Activated CD8-positive, alpha-beta T cell treated with anti-CD3 and anti-CD28 coated beads, Interleukin-2, amount 10 ng/mL, durations not matched to agents 7 days and 5 days (primary cell): ENCODE results near the gene PTGES. TPM values are rescaled to one million over a fixed set of nuclear protein-coding genes. Genes with fewer than 3 reads are reported as not detected.
"Not testable (repeated sequence)": the region's sequence is repeated elsewhere in the genome, so short reads cannot be mapped to it uniquely, and the experiment has no call there.

Source experiments
- ATAC-seq: fragments of 150-1000 bp; cut with Tn5 transposase; one replicate; pipeline ENCODE4 v1.10.0; 2021; ENCODE audit warnings: moderate library complexity
- CTCF ChIA-PET: fragments of 350-600 bp; sonication (Branson Sonifier 250); formaldehyde crosslinking; loops from one replicate; lab custom pipeline; 2021; ENCODE audit warnings: antibody characterized with exemption; lab: Charles Lee
- POLR2A ChIA-PET: fragments of 350-600 bp; sonication (Branson Sonifier 250); formaldehyde crosslinking; loops from one replicate; lab custom pipeline; 2021; ENCODE audit warnings: antibody characterized with exemption; lab: Charles Lee
- DNase-seq: peaks from one replicate; pipeline ENCODE4 v3.0.0-alpha.2; 2020
- H3K27ac Mint-ChIP-seq: one replicate; pipeline ENCODE4 v1.8.0; 2021; ENCODE audit warnings: mild to moderate bottlenecking, mixed read lengths
- H3K27me3 Mint-ChIP-seq: one replicate; pipeline ENCODE4 v1.8.0; 2021; ENCODE audit warnings: low read depth, mixed read lengths
- H3K36me3 Mint-ChIP-seq: one replicate; pipeline ENCODE4 v1.8.0; 2021; ENCODE audit warnings: low read depth, mixed read lengths
- H3K4me1 Mint-ChIP-seq: one replicate; pipeline ENCODE4 v1.8.0; 2021; ENCODE audit warnings: low read depth, mixed read lengths
- H3K4me3 Mint-ChIP-seq: one replicate; pipeline ENCODE4 v1.8.0; 2021; ENCODE audit warnings: mild to moderate bottlenecking, mixed read lengths
- H3K9me3 Mint-ChIP-seq: one replicate; pipeline ENCODE4 v1.8.0; 2022; ENCODE audit warnings: mixed read lengths; ENCODE audit not compliant: insufficient read depth
- total RNA-seq, 2 experiments: library from RNA; stranded (reverse); gene quantifications; one replicate each; pipeline ENCODE4 v1.2.3, GENCODE V29; 2021

PTGES gene
- total RNA-seq, 2 experiments from 2014 or later: not detected

- Mint-ChIP-seq H3K36me3 (no peaks in the 10 kb centered on the region), H3K27me3 (peaks cover 19% of the 10 kb centered on the region), H3K9me3 (no peaks in the 10 kb centered on the region), H3K27ac (peak overlapping the region; percentile 13), H3K4me1 (peaks cover 21% of the 10 kb centered on the region), H3K4me3 (no peak overlapping the region)
- DNase-seq (no peak), ATAC-seq (peak; percentile 45)
- ChIA-PET CTCF (interaction anchor here (0.9 to 1.2 kb wide), 3 partner anchors 19 to 31 kb away, joined by 3 to 6 read pairs (median 3); no protein-coding TSS in a partner anchor), POLR2A (no interaction called here)
Measured at GRCh38 chr9:129757045-129757444, 4.2 kb upstream of the PTGES start.

- ATAC-seq (no peak), DNase-seq (no peak)
- H3K27me3 Mint-ChIP-seq: peaks cover 16% of the 10 kb centered on the region
- peaks cover 21% of the 10 kb centered on the region for H3K4me1 Mint-ChIP-seq
- no peak overlapping the region for H3K4me3 Mint-ChIP-seq
- H3K36me3 Mint-ChIP-seq: no peaks in the 10 kb centered on the region
- POLR2A ChIA-PET: no interaction called here
- H3K27ac Mint-ChIP-seq: no peak overlapping the region
- no peaks in the 10 kb centered on the region for H3K9me3 Mint-ChIP-seq
- CTCF ChIA-PET: interaction anchor here (1.0 to 2.6 kb wide), 5 partner anchors 19 to 625 kb away, joined by 3 to 9 read pairs (median 4); no protein-coding TSS in a partner anchor
Measured at GRCh38 chr9:129756191-129756590, 3.3 kb upstream of the PTGES start.

GRCh38 chr9:129755151-129755550 is 2.3 kb upstream of the PTGES start:
- H3K36me3 Mint-ChIP-seq: no peaks in the 10 kb centered on the region

GRCh38 chr9:129751841-129752801 is 721 bp downstream of the PTGES start:
- H3K4me3 Mint-ChIP-seq: no peak overlapping the region
- no peak for ATAC-seq
- ChIA-PET POLR2A (no interaction called here), CTCF (interaction anchor here (1.9 to 3.9 kb wide), 2 partner anchors 14 to 26 kb away, joined by 9 to 20 read pairs; no protein-coding TSS in a partner anchor)
- H3K27me3 Mint-ChIP-seq: peaks cover 12% of the 10 kb centered on the region
- peaks cover 12% of the 10 kb centered on the region for H3K4me1 Mint-ChIP-seq
- H3K9me3 Mint-ChIP-seq: no peaks in the 10 kb centered on the region
- no peak for DNase-seq
- H3K27ac Mint-ChIP-seq: no peak overlapping the region
- H3K36me3 Mint-ChIP-seq: no peaks in the 10 kb centered on the region

More at GRCh38 chr9:129755151-129755550, 2.3 kb upstream of the PTGES start:
- POLR2A ChIA-PET: no interaction called here
- DNase-seq (no peak), ATAC-seq (no peak)
- H3K27ac Mint-ChIP-seq: no peak overlapping the region
- no peak overlapping the region for H3K4me3 Mint-ChIP-seq
- CTCF ChIA-PET: interaction anchor here (1.0 to 2.6 kb wide), 5 partner anchors 18 to 35 kb away, joined by 3 to 9 read pairs (median 4); no protein-coding TSS in a partner anchor
- H3K9me3 Mint-ChIP-seq: no peaks in the 10 kb centered on the region
- H3K27me3 Mint-ChIP-seq: peaks cover 15% of the 10 kb centered on the region
- H3K4me1 Mint-ChIP-seq: peaks cover 21% of the 10 kb centered on the region

GRCh38 chr9:129750013-129750638 is 2.7 kb downstream of the PTGES start:
- Mint-ChIP-seq H3K36me3 (no peaks in the 10 kb centered on the region), H3K4me1 (peaks cover 9% of the 10 kb centered on the region), H3K27me3 (peaks cover 12% of the 10 kb centered on the region), H3K27ac (no peak overlapping the region), H3K9me3 (no peaks in the 10 kb centered on the region), H3K4me3 (no peak overlapping the region)
- ATAC-seq: no peak
- ChIA-PET CTCF (interaction anchor here (1.4 to 3.9 kb wide), 2 partner anchors 12 to 39 kb away, joined by 3 to 20 read pairs; no protein-coding TSS in a partner anchor), POLR2A (no interaction called here)
- no peak for DNase-seq

- no peak overlapping the region for H3K27ac Mint-ChIP-seq
- H3K27me3 Mint-ChIP-seq: peaks cover 12% of the 10 kb centered on the region
- ChIA-PET POLR2A (no interaction called here), CTCF (interaction anchor here (1.2 to 3.9 kb wide), 3 partner anchors 11 to 40 kb away, joined by 3 to 20 read pairs (median 4); no protein-coding TSS in a partner anchor)
- ATAC-seq: no peak
- H3K4me1 Mint-ChIP-seq: peaks cover 9% of the 10 kb centered on the region
- H3K4me3 Mint-ChIP-seq: no peak overlapping the region
- H3K36me3 Mint-ChIP-seq: no peaks in the 10 kb centered on the region
- no peak for DNase-seq
- no peaks in the 10 kb centered on the region for H3K9me3 Mint-ChIP-seq
Measured at GRCh38 chr9:129749575-129749974, 3.3 kb downstream of the PTGES start.

GRCh38 chr9:129749052-129749451 is 3.8 kb downstream of the PTGES start:
- ATAC-seq, DNase-seq, H3K9me3 Mint-ChIP-seq, H3K4me3 Mint-ChIP-seq, H3K27ac Mint-ChIP-seq, H3K36me3 Mint-ChIP-seq, H3K4me1 Mint-ChIP-seq, POLR2A ChIA-PET: not testable (repeated sequence)
- H3K27me3 Mint-ChIP-seq: peaks cover 12% of the 10 kb centered on the region
- CTCF ChIA-PET: interaction anchor here (1.2 to 3.9 kb wide), 3 partner anchors 11 to 41 kb away, joined by 3 to 20 read pairs (median 4); no protein-coding TSS in a partner anchor

- DNase-seq (no peak), ATAC-seq (no peak)
- POLR2A ChIA-PET: no interaction called here
- CTCF ChIA-PET: no interaction called here
- Mint-ChIP-seq H3K4me3 (no peak overlapping the region), H3K27ac (no peak overlapping the region), H3K36me3 (no peaks in the 10 kb centered on the region), H3K4me1 (peaks cover 9% of the 10 kb centered on the region), H3K9me3 (no peaks in the 10 kb centered on the region), H3K27me3 (peaks cover 7% of the 10 kb centered on the region)
Measured at GRCh38 chr9:129748249-129748648, 4.6 kb downstream of the PTGES start.

GRCh38 chr9:129746092-129746777 is 6.6 kb downstream of the PTGES start:
- Mint-ChIP-seq H3K9me3 (no peaks in the 10 kb centered on the region), H3K27ac (no peak overlapping the region), H3K4me3 (no peak overlapping the region), H3K4me1 (no peaks in the 10 kb centered on the region), H3K27me3 (peaks cover 2% of the 10 kb centered on the region), H3K36me3 (no peaks in the 10 kb centered on the region)
- CTCF ChIA-PET: interaction anchor here (0.8 to 1.7 kb wide), 4 partner anchors 9 to 44 kb away, joined by 3 to 6 read pairs (median 4); no protein-coding TSS in a partner anchor
- DNase-seq (no peak), ATAC-seq (no peak)
- POLR2A ChIA-PET: no interaction called here

GRCh38 chr9:129745200-129745599 is 7.6 kb downstream of the PTGES start:
- DNase-seq (no peak), ATAC-seq (no peak)
- POLR2A ChIA-PET: no interaction called here
- Mint-ChIP-seq H3K36me3 (no peaks in the 10 kb centered on the region), H3K9me3 (no peaks in the 10 kb centered on the region), H3K27ac (no peak overlapping the region), H3K27me3 (peaks cover 2% of the 10 kb centered on the region), H3K4me1 (no peaks in the 10 kb centered on the region), H3K4me3 (no peak overlapping the region)
- CTCF ChIA-PET: interaction anchor here (0.8 to 1.7 kb wide), 3 partner anchors 8 to 45 kb away, joined by 3 to 6 read pairs (median 3); no protein-coding TSS in a partner anchor
